HUDEP-2 (cell line): ENCODE results near the gene WBP2.

Source experiments
- DNase-seq, 76 experiments: peaks; one replicate each; lab custom pipeline; 2025; ENCODE audit not compliant: unreplicated experiment in 76 of 76; lab: John Stamatoyannopoulos, UW

Gene WBP2

DNA sequence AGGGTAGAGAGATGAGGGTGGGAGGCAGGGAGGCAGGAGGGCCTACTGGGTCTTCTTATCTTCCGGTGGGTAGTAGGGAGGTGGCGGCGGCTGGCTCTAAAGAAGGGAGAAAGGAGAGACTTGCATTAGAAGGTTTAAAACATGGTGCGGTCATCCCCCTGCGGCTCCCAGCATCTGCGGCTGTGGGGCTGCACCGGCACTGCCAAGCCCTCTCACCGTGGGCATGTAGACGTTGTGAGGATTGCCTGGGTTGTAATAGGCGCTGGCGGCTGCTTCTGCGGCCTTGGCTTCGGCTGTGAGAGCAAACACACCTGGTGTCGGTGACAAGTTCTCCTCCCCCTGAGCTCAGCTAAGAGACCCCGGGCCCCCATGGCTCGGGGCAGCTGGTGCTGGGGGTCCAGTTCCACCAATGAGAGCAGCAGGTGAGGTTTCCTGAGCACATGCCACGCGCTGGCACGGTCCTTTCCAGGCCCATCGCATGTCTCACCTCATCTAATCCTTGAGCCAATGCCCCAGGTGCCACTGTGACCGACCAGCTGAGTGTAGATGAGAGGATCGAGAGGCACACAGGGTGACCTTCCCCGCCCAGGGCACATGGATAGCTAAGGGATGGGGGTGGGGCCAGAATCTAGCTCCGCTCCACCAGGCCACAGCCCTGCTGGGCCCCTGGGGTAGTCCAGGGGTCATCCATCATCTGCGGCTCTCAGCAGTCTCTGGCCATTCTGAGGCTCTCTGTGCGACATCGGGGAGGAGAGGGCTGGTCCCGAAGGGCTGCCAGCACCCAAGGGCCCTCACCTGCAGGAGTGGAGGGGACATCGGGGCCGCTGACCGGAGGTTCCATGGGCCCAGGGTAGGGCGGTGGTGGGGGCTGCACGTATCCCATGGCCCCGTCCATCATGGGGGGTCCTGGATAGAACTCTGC lies 8.2 kb downstream of the WBP2 start:
- DNase-seq = no peak

GRCh38 chr17:75845933-75846691 lies 9.0 kb downstream of the WBP2 start:
- DNase-seq = no peak

DNA sequence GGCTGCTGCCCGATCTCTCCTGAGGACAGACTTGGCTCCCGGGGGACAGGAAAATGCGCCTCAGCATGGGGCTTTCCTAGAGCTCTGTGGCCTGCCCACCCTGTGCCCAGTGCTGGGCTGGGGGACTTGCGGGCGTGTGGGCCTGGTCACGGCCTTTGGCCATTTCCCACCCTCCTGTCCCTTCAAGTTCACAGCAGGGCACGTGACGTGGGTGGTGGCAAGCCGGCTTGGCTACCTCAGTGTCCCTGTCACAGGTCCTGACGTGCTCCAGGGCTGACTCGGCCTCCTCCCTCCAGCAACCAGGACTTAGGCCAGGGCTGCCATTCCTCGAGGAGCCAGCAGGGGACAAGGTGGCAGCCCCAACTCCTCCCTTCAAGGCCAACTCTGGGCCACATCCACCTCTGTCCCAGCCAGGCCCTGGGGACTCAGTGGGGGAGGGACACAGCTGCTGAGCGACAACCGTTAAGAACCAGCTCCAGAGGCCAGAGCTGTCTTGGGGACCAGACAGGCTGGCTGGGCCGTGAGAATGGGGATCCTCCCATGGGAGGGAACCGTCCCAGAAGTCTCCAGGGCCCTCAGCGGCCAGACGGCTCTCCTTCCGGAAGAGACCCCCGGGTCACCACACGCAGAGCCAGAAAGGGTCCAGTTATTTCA lies 9.9 kb downstream of the WBP2 start:
- peak in 75 of 76 experiments; percentile 32 to 98 (median 92) for DNase-seq

DNA sequence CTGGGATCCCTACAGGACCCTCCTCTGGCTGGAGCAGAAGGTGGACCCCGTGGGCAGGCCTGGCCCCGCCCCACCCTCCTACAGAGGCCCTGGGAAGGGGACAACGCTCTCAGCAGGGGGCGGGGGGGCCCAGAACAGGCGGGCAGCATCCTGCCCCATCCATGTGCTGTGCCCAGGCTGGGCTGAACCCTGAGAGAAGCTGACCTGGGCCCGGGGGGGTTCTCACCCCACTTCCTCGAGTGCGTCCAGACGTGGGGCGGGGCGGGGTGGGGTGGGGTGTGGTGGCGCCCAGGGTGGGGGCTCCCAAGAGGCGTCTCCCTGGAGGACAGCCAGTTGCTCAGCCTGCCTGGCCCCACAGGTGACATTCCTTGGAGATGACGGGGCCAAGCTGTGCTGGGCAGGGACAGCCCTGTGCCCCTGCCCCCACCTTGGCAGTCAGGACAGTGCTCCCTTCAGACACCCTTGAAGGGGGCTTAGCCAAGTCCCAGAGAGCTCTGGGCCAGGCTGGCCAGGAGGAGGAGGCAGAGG lies 10.5 kb downstream of the WBP2 start:
- peak in 58 of 76 experiments; percentile 22 to 82 (median 54) for DNase-seq

GRCh38 chr17:75843577-75844529 lies 11.3 kb downstream of the WBP2 start, which contains the start of gene UNC13D:
Gene UNC13D (minus strand): TSS chr17:75844404. CDS start chr17:75844337, 67 bp downstream.
- DNase-seq = peak in 71 of 76 experiments; percentile 28 to 89 (median 62)

DNA sequence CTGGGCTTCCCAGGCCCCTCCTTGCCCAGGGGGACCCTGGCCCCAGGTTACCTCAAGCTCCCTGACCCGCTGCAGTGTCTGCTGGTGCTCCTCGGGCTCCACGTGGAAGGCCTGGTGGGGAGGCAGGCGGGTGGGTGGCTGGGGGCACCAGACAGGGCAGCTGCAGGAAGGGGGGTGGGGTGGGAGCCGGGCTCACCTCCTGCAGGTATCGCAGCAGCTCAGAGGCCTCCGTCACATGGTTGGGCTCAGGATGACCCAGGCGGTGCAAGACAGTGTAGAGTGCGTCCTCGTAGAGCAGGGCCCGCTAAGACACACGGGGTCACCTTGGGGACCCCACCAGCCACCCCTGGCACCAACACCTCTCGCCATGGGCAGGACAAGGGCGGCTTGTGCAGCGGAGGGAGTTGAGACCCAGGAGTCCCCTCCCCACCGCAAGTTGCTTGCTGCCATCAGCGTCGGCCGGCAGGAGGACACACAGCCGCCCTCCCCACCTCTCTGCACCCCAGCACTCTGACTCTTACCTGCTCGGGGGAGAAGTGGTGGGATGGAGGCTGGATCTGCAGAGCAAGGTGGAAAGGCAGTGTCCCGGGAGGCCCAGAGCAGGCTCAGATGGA lies 12.1 kb downstream of the WBP2 start:
- peak in 1 of 76 experiments; percentile 48 for DNase-seq

GRCh38 chr17:75842411-75842810 lies 12.7 kb downstream of the WBP2 start:
- DNase-seq = no peak

GRCh38 chr17:75840799-75841164 lies 14.4 kb downstream of the WBP2 start:
- no peak for DNase-seq

DNA sequence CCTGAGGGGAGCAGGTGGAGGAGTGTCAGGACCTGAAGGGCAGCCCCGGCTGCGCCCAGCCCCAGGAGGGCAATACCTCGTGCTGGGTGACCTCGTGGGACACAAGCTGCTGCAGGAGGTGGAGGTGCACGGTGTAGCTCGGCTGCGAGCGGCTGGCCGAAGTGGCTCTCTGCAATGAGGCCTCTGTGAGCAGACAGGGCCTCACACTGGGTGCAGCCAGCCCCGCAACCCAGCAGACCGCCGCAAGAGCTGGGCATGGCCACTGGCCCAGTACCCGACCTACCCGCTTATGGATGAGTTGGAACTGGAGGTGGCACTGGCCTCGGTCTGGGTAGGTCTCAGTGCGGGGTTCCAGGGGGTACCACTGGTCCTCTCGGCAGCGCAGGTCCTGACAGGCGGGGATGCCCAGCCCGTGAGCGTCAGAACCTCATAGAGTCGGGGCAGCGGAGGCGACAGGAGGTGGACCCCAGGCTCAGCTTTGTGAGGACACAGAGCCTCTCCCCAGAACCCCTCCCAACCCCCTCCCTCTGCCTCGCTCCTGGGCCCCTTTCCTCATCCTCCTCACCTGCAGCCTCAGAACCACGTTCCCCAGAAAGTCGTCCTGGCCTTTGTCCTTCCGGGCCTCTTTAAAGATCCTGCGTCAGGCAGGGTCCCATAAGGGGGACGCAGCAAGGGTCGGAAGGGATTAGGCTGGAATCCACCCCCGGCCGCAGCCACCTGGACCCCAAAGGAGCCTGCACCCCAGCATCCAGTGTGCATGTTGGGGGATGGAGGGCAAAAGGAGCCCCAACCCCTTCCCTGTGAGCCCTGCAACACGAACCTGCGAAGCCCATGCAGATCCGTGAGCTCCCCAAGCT lies 15.0 kb downstream of the WBP2 start:
- no peak for DNase-seq

DNA sequence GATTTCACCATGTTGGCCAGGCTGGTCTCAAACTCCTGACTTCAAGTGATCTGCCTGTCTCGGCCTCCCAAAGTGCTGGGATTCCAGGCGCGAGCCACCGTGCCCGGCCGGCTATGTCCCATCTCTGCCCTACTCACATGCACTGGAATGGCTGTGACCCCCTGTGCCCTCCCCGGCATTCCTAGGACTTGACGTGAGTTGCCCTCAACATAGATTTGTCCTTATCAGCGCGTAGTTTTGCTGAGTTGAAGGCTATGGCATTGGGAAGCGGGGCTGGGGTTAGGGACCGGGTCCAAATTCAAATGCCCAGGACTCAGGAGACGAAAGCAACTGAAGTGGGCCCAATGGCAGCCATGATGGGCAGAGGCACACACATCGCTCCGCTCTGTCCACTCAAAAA lies 16.7 kb downstream of the WBP2 start:
- DNase-seq = no peak

GRCh38 chr17:75837899-75838298 lies 17.2 kb downstream of the WBP2 start:
- no peak for DNase-seq

- no peak for DNase-seq
These were observed 18.5 kb downstream of the WBP2 start for GRCh38 chr17:75836605-75837004.

GRCh38 chr17:75835654-75835987 lies 19.5 kb downstream of the WBP2 start:
- no peak for DNase-seq

GRCh38 chr17:75834928-75835653 lies 20.0 kb downstream of the WBP2 start:
- no peak for DNase-seq

DNA sequence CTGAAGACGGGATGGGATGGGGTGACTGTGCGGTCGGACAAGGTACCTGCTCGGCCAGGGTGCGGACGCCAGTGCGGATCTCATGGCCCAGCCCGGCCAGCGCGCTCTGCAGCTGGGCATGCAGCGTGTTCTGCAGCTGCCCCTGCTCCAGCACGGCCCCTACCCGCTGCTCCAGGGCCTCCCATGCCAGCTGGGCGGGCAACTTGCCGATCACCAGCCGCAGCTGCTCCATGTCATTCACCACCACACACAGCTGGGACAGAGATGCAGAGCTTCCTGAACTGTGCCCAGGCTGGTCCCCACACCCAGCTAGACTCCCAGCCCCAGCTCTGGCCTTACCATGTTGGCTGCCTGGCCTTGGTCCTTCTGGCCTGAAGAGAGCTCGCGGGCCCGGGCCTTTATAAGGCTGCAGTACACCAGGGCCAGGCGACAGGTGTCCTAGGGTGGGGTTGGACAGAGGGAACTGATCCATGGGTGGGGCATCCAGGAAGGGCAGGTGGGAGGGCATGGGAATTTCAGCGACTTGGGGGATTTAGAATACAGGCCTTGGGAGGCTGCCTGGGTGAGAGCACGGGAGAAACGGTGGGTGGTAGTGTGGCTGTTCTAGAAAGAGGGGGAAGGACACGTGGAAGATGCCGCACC lies 20.7 kb downstream of the WBP2 start:
- no peak for DNase-seq

DNA sequence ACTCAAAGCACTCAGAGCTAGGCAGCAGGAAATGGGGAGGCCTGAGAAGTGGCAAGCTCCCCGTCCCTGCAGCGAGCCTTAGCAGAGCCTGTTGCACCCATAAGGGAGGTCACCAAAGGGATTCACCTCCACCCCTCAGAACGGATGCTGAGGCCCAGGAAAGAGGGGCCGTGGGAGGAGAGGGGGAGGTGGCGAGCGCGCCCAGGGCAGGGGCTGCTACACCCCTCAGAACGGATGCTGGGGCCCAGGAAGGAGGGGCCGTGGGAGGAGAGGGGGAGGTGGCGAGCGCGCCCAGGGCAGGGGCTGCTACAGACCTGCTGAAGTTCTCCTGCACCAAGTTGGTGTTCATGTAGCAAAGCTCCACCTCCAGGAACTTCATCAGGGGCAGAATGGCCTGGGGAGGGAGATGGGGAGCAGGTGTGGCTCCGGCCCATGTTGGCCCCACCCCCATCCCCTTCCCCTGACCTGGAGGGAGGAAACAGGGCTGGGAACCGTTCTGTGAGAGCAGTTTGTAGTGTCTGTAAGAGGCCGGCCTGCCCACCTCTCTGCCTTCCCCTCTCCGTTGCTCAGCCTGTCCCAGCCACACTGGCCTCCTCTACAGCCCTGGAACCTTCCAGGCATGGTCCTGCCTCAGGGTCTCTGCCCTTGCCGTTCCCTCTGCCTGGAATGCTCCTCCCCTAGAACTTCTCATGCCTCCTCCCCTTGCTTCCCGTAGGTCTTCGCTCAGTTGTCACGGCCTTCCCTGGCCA lies 22.3 kb downstream of the WBP2 start:
- no peak for DNase-seq

GRCh38 chr17:75832164-75832651 lies 22.9 kb downstream of the WBP2 start:
- no peak for DNase-seq
